Tibial nerve (tissue), 3 donors: Measurements from ENCODE around the gene TESK2.

Source experiments
- CTCF ChIP-seq, 5 experiments: fragments of 200-600 bp in 3 of 5; fragments of 450-650 bp in 2 of 5; sonication (generic) in 3 of 5; IDR thresholded peaks; one replicate each; pipeline ENCODE4 v1.5.1; 2016 to 2019; ENCODE audit warnings: antibody characterized with exemption in 5 of 5, mild to moderate bottlenecking in 3 of 5, moderate library complexity in 2 of 5
- POLR2A ChIP-seq, 2 donors: fragments of 450-650 bp; IDR thresholded peaks; one replicate each; pipeline ENCODE4 v1.6.1; 2017; ENCODE audit warnings: antibody characterized with exemption in 2 of 2, mild to moderate bottlenecking in 2 of 2, moderate library complexity in 2 of 2

DNA sequence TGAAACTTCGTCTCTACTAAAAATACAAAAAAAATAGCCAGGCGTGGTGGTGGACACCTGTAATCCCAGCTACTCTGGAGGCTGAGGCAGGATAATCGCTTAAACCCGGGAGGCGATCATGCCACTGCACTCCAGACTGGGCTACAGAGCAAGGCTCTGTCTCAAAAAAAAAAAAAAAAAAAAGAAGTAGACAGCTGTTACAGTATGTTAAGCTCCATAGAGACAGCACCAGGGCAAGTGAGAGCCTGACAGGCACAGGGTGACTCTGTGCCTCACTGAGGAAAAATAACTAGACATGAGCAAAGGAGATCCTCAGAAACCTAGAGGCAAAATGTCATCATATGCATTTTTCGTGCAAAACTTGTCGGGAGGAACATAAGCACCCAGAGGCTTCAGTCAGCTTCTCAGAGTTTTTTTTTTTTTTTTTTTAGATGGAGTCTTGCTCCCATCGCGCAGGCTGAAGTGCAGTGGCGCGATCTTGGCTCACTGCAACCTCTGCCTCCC is 39.7 kb upstream of the TESK2 start:
- TF ChIP-seq CTCF (IDR thresholded peaks at IDR 0.05) (no peak), POLR2A (IDR thresholded peaks at IDR 0.05) (no peak)
